B cell (primary cell): ENCODE data around the gene CPNE4.

ENCODE experiments used
- CTCF ChIP-seq: fragments of 200-600 bp; IDR thresholded peaks from one replicate; pipeline ENCODE4 v1.8.0; 2022; ENCODE audit warnings: antibody characterized with exemption, mild to moderate bottlenecking
- EZH2 ChIP-seq: IDR thresholded peaks from 2 replicates; pipeline ENCODE4 v1.6.1; 2012; ENCODE audit warnings: borderline replicate concordance, low read depth, mild to moderate bottlenecking, moderate library complexity, low read length; ENCODE audit not compliant: insufficient read depth, poor library complexity, severe bottlenecking

- TF ChIP-seq CTCF (no peak), EZH2 (no peak)
Measured at GRCh38 chr3:131750256-131750655, 284.6 kb downstream of the CPNE4 start.
